NCI-H2196 treated with DMSO at 0.1 percent for 48 hours (cell line): Measurements from ENCODE around the gene TSG101.

ENCODE experiments used
- DNase-seq: peaks from one replicate; lab custom pipeline; 2025; ENCODE audit not compliant: unreplicated experiment; lab: John Stamatoyannopoulos, UW

The TSG101 gene

DNA sequence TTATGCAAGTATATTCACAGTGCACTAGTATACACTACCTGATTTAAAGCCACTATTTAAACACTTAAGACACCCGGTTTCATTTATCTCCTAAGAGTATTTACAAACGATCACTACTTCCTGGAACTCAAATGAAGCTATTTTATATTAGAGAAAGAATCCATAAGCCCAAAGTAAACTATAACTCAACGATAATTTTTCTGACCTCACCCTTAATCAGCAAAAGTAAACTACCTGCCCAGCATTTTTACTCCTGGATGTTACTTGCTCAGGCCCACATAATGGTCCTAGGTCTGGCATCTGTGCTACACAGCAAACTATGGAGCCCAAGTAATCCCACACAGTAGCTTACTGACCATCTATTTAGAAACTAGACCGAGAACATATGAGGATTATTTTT, 33.4 kb downstream of the TSG101 start:
- no peak for DNase-seq

DNA sequence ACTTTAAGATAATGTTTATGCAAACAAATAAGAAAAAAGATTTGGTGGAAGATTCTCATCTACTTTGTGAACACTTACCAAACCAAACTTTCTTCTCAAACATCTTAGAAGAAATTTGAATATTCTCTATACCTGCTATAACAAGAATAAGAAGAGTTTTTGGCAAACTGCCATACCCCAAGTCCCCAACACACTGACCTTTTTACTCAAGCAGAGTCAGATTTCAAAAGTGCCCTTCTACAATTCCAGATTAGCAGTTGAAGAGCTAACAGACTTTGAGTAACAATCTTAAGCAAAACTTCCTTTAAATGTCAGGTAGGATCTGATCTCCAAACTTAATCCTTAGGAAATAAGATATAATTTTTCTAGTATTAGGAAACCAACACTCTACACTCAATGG, 33.9 kb downstream of the TSG101 start:
- DNase-seq: peak; percentile 13

GRCh38 chr11:18491924-18492323, 34.8 kb downstream of the TSG101 start:
- DNase-seq: no peak

GRCh38 chr11:18490736-18491485, 35.8 kb downstream of the TSG101 start:
- DNase-seq: no peak

DNA sequence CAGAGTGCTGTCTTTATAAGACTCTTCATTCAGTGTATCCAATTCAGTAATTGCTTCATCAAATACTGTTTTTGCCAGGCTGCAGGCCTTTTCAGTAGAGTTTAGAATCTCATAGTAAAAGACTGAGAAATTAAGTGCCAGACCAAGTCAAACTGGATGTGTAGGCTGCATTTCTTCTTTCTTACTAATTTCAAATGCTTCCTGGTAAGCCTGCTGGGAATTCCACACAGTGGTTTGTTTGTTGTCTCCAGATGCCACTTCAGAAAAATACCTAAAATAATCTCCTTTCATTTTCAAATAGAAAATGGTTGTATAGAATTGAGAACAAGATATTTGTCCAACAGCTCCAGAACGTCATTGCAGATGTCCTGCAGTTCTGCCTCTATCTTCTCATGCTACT, 36.4 kb downstream of the TSG101 start:
- DNase-seq: no peak

- no peak for DNase-seq
Observed at GRCh38 chr11:18485913-18486528, 40.7 kb downstream of the TSG101 start.

- DNase-seq: no peak
Observed at GRCh38 chr11:18479063-18479462, 47.7 kb downstream of the TSG101 start.

DNA sequence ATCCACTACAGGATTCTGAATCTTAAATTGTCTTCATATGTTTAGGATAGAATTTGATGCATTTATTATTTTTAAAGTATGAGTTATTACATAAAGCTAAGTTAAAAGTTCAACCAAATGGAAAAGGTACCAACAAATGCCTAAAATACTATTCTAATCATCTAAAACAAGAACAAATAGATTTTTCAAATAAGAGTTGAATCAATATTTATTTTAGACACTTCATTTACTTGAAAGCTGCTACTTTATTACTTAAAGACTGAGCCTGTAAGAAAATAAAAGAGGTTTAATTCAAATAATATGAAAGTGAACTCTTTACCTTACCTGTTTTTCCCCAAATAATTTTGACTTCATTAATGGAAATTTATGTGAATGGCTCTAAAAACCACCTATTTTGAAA, 54.2 kb downstream of the TSG101 start:
- DNase-seq: no peak

GRCh38 chr11:18471995-18472394, 54.7 kb downstream of the TSG101 start:
- DNase-seq: no peak

- no peak for DNase-seq
Observed at GRCh38 chr11:18468961-18469360, 57.8 kb downstream of the TSG101 start.

GRCh38 chr11:18468059-18468458, 58.7 kb downstream of the TSG101 start:
- no peak for DNase-seq

- no peak for DNase-seq
Observed at GRCh38 chr11:18466402-18466801, 60.3 kb downstream of the TSG101 start.

- no peak for DNase-seq
Observed at GRCh38 chr11:18463439-18463838, 63.3 kb downstream of the TSG101 start.

DNA sequence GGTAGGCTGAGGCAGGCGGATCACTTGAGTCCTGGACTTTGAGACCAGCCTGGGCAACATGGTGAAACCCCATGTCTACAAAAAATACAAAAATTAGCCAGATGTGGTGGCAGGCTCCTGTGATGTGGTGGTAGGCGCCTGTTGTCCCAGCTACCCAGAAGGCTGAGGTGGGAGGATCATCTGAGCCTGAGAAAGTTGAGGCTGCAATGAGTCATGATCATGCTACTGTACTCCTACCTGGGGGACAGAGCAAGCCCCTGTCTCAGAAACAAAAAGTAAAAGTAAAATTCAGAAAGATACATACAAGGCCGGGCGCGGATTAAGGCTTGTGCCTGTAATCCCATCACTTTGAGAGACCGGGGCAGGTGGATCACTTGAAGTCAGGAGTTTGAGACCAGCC, 64.8 kb downstream of the TSG101 start:
- DNase-seq: no peak

GRCh38 chr11:18459634-18460033, 67.1 kb downstream of the TSG101 start:
- no peak for DNase-seq

GRCh38 chr11:18457450-18457849, 69.3 kb downstream of the TSG101 start:
- DNase-seq: peak; percentile 4

GRCh38 chr11:18455686-18456372, 70.9 kb downstream of the TSG101 start, which contains the start of gene LDHAL6A:
Gene LDHAL6A, plus strand, starts transcription at chr11:18455856. Its CDS starts 825 bp downstream, at chr11:18456681.
- DNase-seq: no peak

DNA sequence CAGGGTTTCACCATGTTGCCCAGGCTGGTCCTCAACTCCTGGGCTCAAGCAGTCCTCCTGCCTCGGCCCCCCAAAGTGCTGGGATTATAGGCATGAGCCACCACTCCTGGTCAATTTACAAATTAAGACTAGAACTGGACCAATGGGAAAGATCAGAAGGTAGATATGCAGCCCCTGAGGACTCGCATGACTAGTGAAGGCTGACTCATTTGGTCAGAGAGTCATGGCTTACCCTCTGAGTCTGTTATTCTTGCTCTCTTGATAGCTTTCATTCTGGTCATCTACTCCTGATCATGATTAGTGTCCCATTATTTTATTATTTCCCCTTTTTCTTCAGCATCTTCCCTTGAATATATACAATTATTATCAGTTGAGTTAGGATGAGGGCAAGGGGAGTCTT, 73.8 kb downstream of the TSG101 start:
- DNase-seq: no peak

DNA sequence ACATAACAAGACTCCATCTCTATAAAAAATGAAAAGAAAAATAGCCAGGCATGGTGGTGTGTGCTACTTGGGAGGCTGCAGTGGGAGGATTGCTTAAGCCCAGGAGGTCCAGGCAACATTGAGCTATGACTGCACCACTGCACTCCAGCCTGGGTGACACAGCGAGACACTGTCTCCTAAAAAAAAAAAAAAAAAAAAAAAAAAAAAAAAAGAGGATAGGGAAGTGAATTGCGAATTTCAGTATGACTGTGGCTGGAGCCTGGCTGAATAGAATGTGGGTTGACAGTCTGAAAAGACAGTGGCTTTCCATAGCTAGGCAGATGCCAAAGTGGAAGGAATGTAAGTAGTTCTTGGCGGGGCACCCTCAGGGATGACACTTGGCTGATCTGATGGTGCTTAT, 77.5 kb downstream of the TSG101 start:
- DNase-seq: no peak

DNA sequence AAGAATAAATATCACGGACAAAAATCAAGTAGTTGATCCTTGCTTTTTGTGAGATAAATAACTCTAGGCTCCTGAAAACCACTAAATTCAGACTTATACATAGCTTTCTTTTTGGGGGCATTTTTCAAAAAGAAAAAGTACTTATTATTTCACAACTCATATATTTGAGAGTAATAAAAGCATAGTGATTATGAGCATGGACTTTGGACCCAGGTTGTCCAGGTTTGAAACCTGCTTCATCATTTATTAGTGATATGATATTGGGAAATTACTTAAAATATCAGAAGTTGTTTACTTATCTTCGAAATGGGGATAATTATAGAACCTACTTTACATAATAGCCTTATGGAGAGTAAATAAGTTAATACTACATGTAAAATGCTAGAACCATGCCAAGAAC, 88.1 kb downstream of the TSG101 start:
- no peak for DNase-seq
